ENCODE data around the gene CRISPLD2.
"Not testable (repeated sequence)": the region's sequence is repeated elsewhere in the genome, so short reads cannot be mapped to it uniquely, and the experiment has no call there.

The CRISPLD2 gene

GRCh38 chr16:84850714-84851113 is 30.9 kb downstream of the CRISPLD2 start:
- H3K36me3 ChIP-seq (ENCODE audit: control insufficient read depth, insufficient read depth, low read length) = no peaks in the 10 kb centered on the region
- no peak overlapping the region for H3K9ac ChIP-seq (ENCODE audit: low read length)
- no peak overlapping the region for H3K27ac ChIP-seq (ENCODE audit: low read depth, low read length)
- H3K27me3 ChIP-seq (ENCODE audit: control insufficient read depth, insufficient read depth, low read length) = peaks cover 26% of the 10 kb centered on the region
- peaks cover 22% of the 10 kb centered on the region for H3K4me1 ChIP-seq (ENCODE audit: control insufficient read depth, insufficient read depth, low read length)
- no peaks in the 10 kb centered on the region for H3K9me3 ChIP-seq (ENCODE audit: control insufficient read depth, insufficient read depth, low read depth, low read length)
- H3K4me3 ChIP-seq (ENCODE audit: low read depth, low read length) = no peak overlapping the region

- Histone ChIP-seq H3K27me3 (ENCODE audit: control insufficient read depth, insufficient read depth, low read length) (peaks cover 21% of the 10 kb centered on the region), H3K4me1 (ENCODE audit: control insufficient read depth, insufficient read depth, low read length) (peaks cover 20% of the 10 kb centered on the region), H3K27ac (ENCODE audit: low read depth, low read length) (no peak overlapping the region), H3K4me3 (ENCODE audit: low read depth, low read length) (no peak overlapping the region), H3K9me3 (ENCODE audit: control insufficient read depth, insufficient read depth, low read depth, low read length) (no peaks in the 10 kb centered on the region), H3K36me3 (ENCODE audit: control insufficient read depth, insufficient read depth, low read length) (no peaks in the 10 kb centered on the region), H3K9ac (ENCODE audit: low read length) (no peak overlapping the region)
These were observed 31.7 kb downstream of the CRISPLD2 start for GRCh38 chr16:84851192-84852127.

GRCh38 chr16:84853534-84853933 is 33.7 kb downstream of the CRISPLD2 start:
- peaks cover 2% of the 10 kb centered on the region; the same call in 1 of the 2 replicates for H3K27me3 ChIP-seq (ENCODE audit: control insufficient read depth, insufficient read depth, low read length)
- no peaks in the 10 kb centered on the region for H3K36me3 ChIP-seq (ENCODE audit: control insufficient read depth, insufficient read depth, low read length)
- 0 out of 2 replicates have a peak, but pooled peaks cover under 1% of the 10 kb centered on the region for H3K9me3 ChIP-seq (ENCODE audit: control insufficient read depth, insufficient read depth, low read depth, low read length)
- H3K4me1 ChIP-seq (ENCODE audit: control insufficient read depth, insufficient read depth, low read length) = peaks cover 8% of the 10 kb centered on the region
- no peak overlapping the region for H3K4me3 ChIP-seq (ENCODE audit: low read depth, low read length)
- H3K27ac ChIP-seq (ENCODE audit: low read depth, low read length) = no peak overlapping the region
- H3K9ac ChIP-seq (ENCODE audit: low read length) = no peak overlapping the region

GRCh38 chr16:84854759-84855158 is 35.0 kb downstream of the CRISPLD2 start:
- Histone ChIP-seq H3K27ac (ENCODE audit: low read depth, low read length) (no peak overlapping the region), H3K36me3 (ENCODE audit: control insufficient read depth, insufficient read depth, low read length) (no peaks in the 10 kb centered on the region)

GRCh38 chr16:84855435-84856202 is 35.8 kb downstream of the CRISPLD2 start:
- H3K9me3 ChIP-seq (ENCODE audit: control insufficient read depth, insufficient read depth, low read depth, low read length) = peaks cover 18% of the 10 kb centered on the region
- H3K4me3 ChIP-seq (ENCODE audit: low read depth, low read length); H3K36me3 ChIP-seq (ENCODE audit: control insufficient read depth, insufficient read depth, low read length); H3K4me1 ChIP-seq (ENCODE audit: control insufficient read depth, insufficient read depth, low read length); H3K27me3 ChIP-seq (ENCODE audit: control insufficient read depth, insufficient read depth, low read length); H3K27ac ChIP-seq (ENCODE audit: low read depth, low read length); H3K9ac ChIP-seq (ENCODE audit: low read length): not testable (repeated sequence)

More at GRCh38 chr16:84854759-84855158, 35.0 kb downstream of the CRISPLD2 start:
- no peaks in the 10 kb centered on the region for H3K27me3 ChIP-seq (ENCODE audit: control insufficient read depth, insufficient read depth, low read length)
- H3K4me1 ChIP-seq (ENCODE audit: control insufficient read depth, insufficient read depth, low read length) = no peaks in the 10 kb centered on the region
- H3K9me3 ChIP-seq (ENCODE audit: control insufficient read depth, insufficient read depth, low read depth, low read length) = peaks cover 11% of the 10 kb centered on the region
- no peak overlapping the region for H3K9ac ChIP-seq (ENCODE audit: low read length)
- no peak overlapping the region for H3K4me3 ChIP-seq (ENCODE audit: low read depth, low read length)

- not testable (repeated sequence) for H3K27ac ChIP-seq (ENCODE audit: low read depth, low read length); H3K9ac ChIP-seq (ENCODE audit: low read length); H3K4me3 ChIP-seq (ENCODE audit: low read depth, low read length); H3K27me3 ChIP-seq (ENCODE audit: control insufficient read depth, insufficient read depth, low read length); H3K36me3 ChIP-seq (ENCODE audit: control insufficient read depth, insufficient read depth, low read length); H3K4me1 ChIP-seq (ENCODE audit: control insufficient read depth, insufficient read depth, low read length)
- peaks cover 18% of the 10 kb centered on the region for H3K9me3 ChIP-seq (ENCODE audit: control insufficient read depth, insufficient read depth, low read depth, low read length)
These were observed 36.4 kb downstream of the CRISPLD2 start for GRCh38 chr16:84856203-84856581.

GRCh38 chr16:84856811-84857210 is 37.0 kb downstream of the CRISPLD2 start:
- H3K4me1 ChIP-seq (ENCODE audit: control insufficient read depth, insufficient read depth, low read length); H3K9ac ChIP-seq (ENCODE audit: low read length); H3K36me3 ChIP-seq (ENCODE audit: control insufficient read depth, insufficient read depth, low read length); H3K4me3 ChIP-seq (ENCODE audit: low read depth, low read length); H3K27me3 ChIP-seq (ENCODE audit: control insufficient read depth, insufficient read depth, low read length); H3K27ac ChIP-seq (ENCODE audit: low read depth, low read length): not testable (repeated sequence)
- peaks cover 18% of the 10 kb centered on the region for H3K9me3 ChIP-seq (ENCODE audit: control insufficient read depth, insufficient read depth, low read depth, low read length)

- H3K9ac ChIP-seq (ENCODE audit: low read length) = no peak overlapping the region
These were observed 39.9 kb downstream of the CRISPLD2 start for GRCh38 chr16:84859681-84860080.

GRCh38 chr16:84860383-84860782 is 40.6 kb downstream of the CRISPLD2 start:
- Histone ChIP-seq H3K27ac (ENCODE audit: low read depth, low read length) (no peak overlapping the region), H3K4me3 (ENCODE audit: low read depth, low read length) (no peak overlapping the region), H3K9me3 (ENCODE audit: control insufficient read depth, insufficient read depth, low read depth, low read length) (peaks cover 18% of the 10 kb centered on the region), H3K9ac (ENCODE audit: low read length) (no peak overlapping the region), H3K36me3 (ENCODE audit: control insufficient read depth, insufficient read depth, low read length) (no peaks in the 10 kb centered on the region), H3K27me3 (ENCODE audit: control insufficient read depth, insufficient read depth, low read length) (no peaks in the 10 kb centered on the region), H3K4me1 (ENCODE audit: control insufficient read depth, insufficient read depth, low read length) (no peaks in the 10 kb centered on the region)

More at GRCh38 chr16:84859681-84860080, 39.9 kb downstream of the CRISPLD2 start:
- Histone ChIP-seq H3K36me3 (ENCODE audit: control insufficient read depth, insufficient read depth, low read length) (no peaks in the 10 kb centered on the region), H3K27me3 (ENCODE audit: control insufficient read depth, insufficient read depth, low read length) (no peaks in the 10 kb centered on the region), H3K4me3 (ENCODE audit: low read depth, low read length) (no peak overlapping the region), H3K9me3 (ENCODE audit: control insufficient read depth, insufficient read depth, low read depth, low read length) (peaks cover 18% of the 10 kb centered on the region), H3K4me1 (ENCODE audit: control insufficient read depth, insufficient read depth, low read length) (no peaks in the 10 kb centered on the region), H3K27ac (ENCODE audit: low read depth, low read length) (no peak overlapping the region)

- Histone ChIP-seq H3K9ac (ENCODE audit: low read length) (no peak overlapping the region), H3K27me3 (ENCODE audit: control insufficient read depth, insufficient read depth, low read length) (no peaks in the 10 kb centered on the region), H3K4me3 (ENCODE audit: low read depth, low read length) (no peak overlapping the region), H3K4me1 (ENCODE audit: control insufficient read depth, insufficient read depth, low read length) (no peaks in the 10 kb centered on the region), H3K9me3 (ENCODE audit: control insufficient read depth, insufficient read depth, low read depth, low read length) (peaks cover 18% of the 10 kb centered on the region), H3K36me3 (ENCODE audit: control insufficient read depth, insufficient read depth, low read length) (no peaks in the 10 kb centered on the region), H3K27ac (ENCODE audit: low read depth, low read length) (no peak overlapping the region)
These were observed 41.9 kb downstream of the CRISPLD2 start for GRCh38 chr16:84861671-84862070.
